Measurements from ENCODE around the gene ABAT.

GRCh38 chr16:8801701-8802100, 127.3 kb downstream of the ABAT start:
- TF ChIP-seq POLR2A (IDR thresholded peaks at IDR 0.05), result no peak
- TF ChIP-seq, protein P1, sequence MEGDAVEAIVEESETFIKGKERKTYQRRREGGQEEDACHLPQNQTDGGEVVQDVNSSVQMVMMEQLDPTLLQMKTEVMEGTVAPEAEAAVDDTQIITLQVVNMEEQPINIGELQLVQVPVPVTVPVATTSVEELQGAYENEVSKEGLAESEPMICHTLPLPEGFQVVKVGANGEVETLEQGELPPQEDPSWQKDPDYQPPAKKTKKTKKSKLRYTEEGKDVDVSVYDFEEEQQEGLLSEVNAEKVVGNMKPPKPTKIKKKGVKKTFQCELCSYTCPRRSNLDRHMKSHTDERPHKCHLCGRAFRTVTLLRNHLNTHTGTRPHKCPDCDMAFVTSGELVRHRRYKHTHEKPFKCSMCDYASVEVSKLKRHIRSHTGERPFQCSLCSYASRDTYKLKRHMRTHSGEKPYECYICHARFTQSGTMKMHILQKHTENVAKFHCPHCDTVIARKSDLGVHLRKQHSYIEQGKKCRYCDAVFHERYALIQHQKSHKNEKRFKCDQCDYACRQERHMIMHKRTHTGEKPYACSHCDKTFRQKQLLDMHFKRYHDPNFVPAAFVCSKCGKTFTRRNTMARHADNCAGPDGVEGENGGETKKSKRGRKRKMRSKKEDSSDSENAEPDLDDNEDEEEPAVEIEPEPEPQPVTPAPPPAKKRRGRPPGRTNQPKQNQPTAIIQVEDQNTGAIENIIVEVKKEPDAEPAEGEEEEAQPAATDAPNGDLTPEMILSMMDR (IDR thresholded peaks at IDR 0.05), result no peak
- no peak for TF ChIP-seq EP300 (IDR thresholded peaks at IDR 0.05)

Measured in tibial nerve (tissue), 4 donors.